22Rv1 (cell line): ENCODE data around the gene ADCY2.

ENCODE experiments used
- H3K27ac ChIP-seq: fragments of 450-650 bp; 2 replicates; pipeline ENCODE4 v1.5.1; 2017
- CTCF ChIP-seq: fragments of 450-650 bp; IDR thresholded peaks from 2 replicates; pipeline ENCODE4 v1.5.1; 2017; ENCODE audit warnings: mild to moderate bottlenecking
- ZFX ChIP-seq: fragments of 450-650 bp; IDR thresholded peaks from 2 replicates; pipeline ENCODE4 v1.6.1; 2017; ENCODE audit warnings: antibody characterized with exemption, borderline replicate concordance

Gene ADCY2

GRCh38 chr5:7415123-7415522 is 19.2 kb downstream of the ADCY2 start:
- no peak overlapping the region for H3K27ac ChIP-seq
- TF ChIP-seq CTCF (no peak), ZFX (no peak)

GRCh38 chr5:7415587-7416535 is 19.9 kb downstream of the ADCY2 start:
- no peak overlapping the region for H3K27ac ChIP-seq
- TF ChIP-seq CTCF (no peak), ZFX (no peak)

GRCh38 chr5:7418276-7418675 is 22.3 kb downstream of the ADCY2 start:
- H3K27ac ChIP-seq: no peak overlapping the region
- no peak for TF ChIP-seq CTCF
- no peak for TF ChIP-seq ZFX

- TF ChIP-seq ZFX (no peak), CTCF (no peak)
- H3K27ac ChIP-seq: no peak overlapping the region
Measured at GRCh38 chr5:7419367-7419766, 23.4 kb downstream of the ADCY2 start.

- no peak for TF ChIP-seq ZFX
- TF ChIP-seq CTCF: no peak
- no peak overlapping the region for H3K27ac ChIP-seq
Measured at GRCh38 chr5:7419846-7420245, 23.9 kb downstream of the ADCY2 start.

GRCh38 chr5:7420510-7421280 is 24.8 kb downstream of the ADCY2 start:
- no peak for TF ChIP-seq CTCF
- TF ChIP-seq ZFX: no peak

More at GRCh38 chr5:7420510-7421280, 24.8 kb downstream of the ADCY2 start:
- H3K27ac ChIP-seq: no peak overlapping the region
